ENCODE results near the gene HDAC8.

HDAC8 gene

GRCh38 chrX:72479324-72480274 lies 93.0 kb downstream of the HDAC8 start:
- intact Hi-C loops (cut with DNase I; ENCODE audit: low total_unique reads): no loop called here
- Histone ChIP-seq H3K27ac (no peak overlapping the region), H3K27me3 (no peaks in the 10 kb centered on the region), H3K4me1 (no peaks in the 10 kb centered on the region), H3K4me3 (no peak overlapping the region), H3K36me3 (no peaks in the 10 kb centered on the region), H3K9me3 (no peaks in the 10 kb centered on the region)
- no peak for DNase-seq
- TF ChIP-seq CTCF (IDR thresholded peaks at IDR 0.05): no peak

GRCh38 chrX:72478853-72479252 lies 93.8 kb downstream of the HDAC8 start:
- Histone ChIP-seq H3K4me1 (no peaks in the 10 kb centered on the region), H3K27me3 (no peaks in the 10 kb centered on the region), H3K36me3 (no peaks in the 10 kb centered on the region), H3K4me3 (no peak overlapping the region), H3K9me3 (no peaks in the 10 kb centered on the region), H3K27ac (no peak overlapping the region)
- intact Hi-C loops (cut with DNase I; ENCODE audit: low total_unique reads): no loop called here
- DNase-seq: no peak
- no peak for TF ChIP-seq CTCF (IDR thresholded peaks at IDR 0.05)

- no peaks in the 10 kb centered on the region for H3K4me1 ChIP-seq
- no peaks in the 10 kb centered on the region for H3K36me3 ChIP-seq
- no peak for DNase-seq
- H3K9me3 ChIP-seq: no peaks in the 10 kb centered on the region
- H3K27me3 ChIP-seq: no peaks in the 10 kb centered on the region
- no peak for TF ChIP-seq CTCF (IDR thresholded peaks at IDR 0.05)
- no peak overlapping the region for H3K27ac ChIP-seq
- intact Hi-C loops (cut with DNase I; ENCODE audit: low total_unique reads): no loop called here
- H3K4me3 ChIP-seq: no peak overlapping the region
Observed at GRCh38 chrX:72478351-72478750, 94.3 kb downstream of the HDAC8 start.

- no peak for TF ChIP-seq CTCF (IDR thresholded peaks at IDR 0.05)
- Histone ChIP-seq H3K9me3 (no peaks in the 10 kb centered on the region), H3K27me3 (no peaks in the 10 kb centered on the region), H3K27ac (no peak overlapping the region), H3K4me3 (no peak overlapping the region), H3K4me1 (no peaks in the 10 kb centered on the region), H3K36me3 (no peaks in the 10 kb centered on the region)
- intact Hi-C loops (cut with DNase I; ENCODE audit: low total_unique reads): no loop called here
- DNase-seq: no peak
Observed at GRCh38 chrX:72477781-72478181, 94.9 kb downstream of the HDAC8 start.

GRCh38 chrX:72477376-72477775 lies 95.3 kb downstream of the HDAC8 start:
- H3K4me1 ChIP-seq: no peaks in the 10 kb centered on the region
- H3K4me3 ChIP-seq: no peak overlapping the region
- no peak for DNase-seq
- no peak overlapping the region for H3K27ac ChIP-seq
- H3K9me3 ChIP-seq: no peaks in the 10 kb centered on the region
- intact Hi-C loops (cut with DNase I; ENCODE audit: low total_unique reads): no loop called here
- TF ChIP-seq CTCF (IDR thresholded peaks at IDR 0.05): no peak
- no peaks in the 10 kb centered on the region for H3K27me3 ChIP-seq
- H3K36me3 ChIP-seq: no peaks in the 10 kb centered on the region
